Measurements from ENCODE around the gene ZNG1F.
"Not testable (repeated sequence)": the region's sequence is repeated elsewhere in the genome, so short reads cannot be mapped to it uniquely, and the experiment has no call there.

The ZNG1F gene

DNA sequence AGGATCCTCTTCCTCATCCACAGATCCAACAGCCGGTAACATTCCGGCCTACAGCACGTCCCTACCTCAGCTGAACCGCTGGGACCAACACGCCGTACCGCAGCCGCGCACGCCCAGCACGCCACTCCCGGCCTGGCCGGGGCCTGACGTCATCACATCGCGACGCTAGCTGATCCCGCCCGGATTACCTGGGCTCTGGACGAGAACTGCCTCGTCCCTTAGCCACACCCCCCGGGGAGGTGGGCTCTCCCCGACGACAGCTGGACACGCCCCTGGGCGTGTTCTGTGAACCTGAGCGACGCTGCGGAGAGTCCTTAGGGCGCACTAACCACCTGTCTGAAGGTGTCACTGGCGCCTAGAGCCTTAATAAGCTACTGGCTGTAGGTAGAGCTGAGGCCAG is at the start of gene ZNG1F:
TSS of gene ZNG1F (minus strand) at position 101 of the 400 bp plus-strand sequence. CDS start at position 42, 59 bp downstream.
- DNase-seq (ENCODE audit: low read depth in 2 of 3, low spot score in 1 of 3) = not testable (repeated sequence)

DNA sequence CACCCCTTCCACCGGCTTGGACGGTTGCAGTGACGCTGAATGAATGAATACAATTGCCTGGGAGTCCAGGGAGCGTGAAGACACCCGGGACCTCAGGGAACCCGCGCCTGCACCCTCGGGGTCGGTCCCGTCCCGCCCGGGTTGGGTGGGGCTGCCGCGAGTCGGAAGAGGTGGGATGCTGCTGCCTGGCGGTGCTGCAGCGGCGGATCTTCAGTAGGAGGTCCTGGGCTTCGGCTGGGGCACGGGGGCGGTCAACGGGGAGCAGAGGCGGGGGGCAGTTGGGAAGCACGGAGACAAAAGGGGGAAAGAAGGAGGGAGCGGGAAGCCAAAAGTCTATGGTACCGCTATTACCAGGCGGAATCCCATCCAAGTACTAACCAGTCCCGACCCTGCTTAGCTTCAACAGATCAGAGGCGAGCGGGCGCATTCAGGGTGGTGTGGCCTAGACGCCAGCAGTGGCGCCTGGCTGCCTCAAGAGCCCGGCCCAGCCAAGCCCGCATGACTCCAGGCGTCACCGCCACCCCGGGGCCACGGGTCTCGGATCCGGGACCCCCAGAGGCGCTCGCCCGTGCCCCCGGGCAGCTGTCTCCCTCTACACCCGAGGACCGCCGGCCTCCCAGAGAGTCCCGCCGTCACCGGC is 48.1 kb upstream of the ZNG1F start:
- DNase-seq (ENCODE audit: low read depth in 2 of 3, low spot score in 1 of 3) = peak in 2 of 3 donors; percentile 9 to 48

DNA sequence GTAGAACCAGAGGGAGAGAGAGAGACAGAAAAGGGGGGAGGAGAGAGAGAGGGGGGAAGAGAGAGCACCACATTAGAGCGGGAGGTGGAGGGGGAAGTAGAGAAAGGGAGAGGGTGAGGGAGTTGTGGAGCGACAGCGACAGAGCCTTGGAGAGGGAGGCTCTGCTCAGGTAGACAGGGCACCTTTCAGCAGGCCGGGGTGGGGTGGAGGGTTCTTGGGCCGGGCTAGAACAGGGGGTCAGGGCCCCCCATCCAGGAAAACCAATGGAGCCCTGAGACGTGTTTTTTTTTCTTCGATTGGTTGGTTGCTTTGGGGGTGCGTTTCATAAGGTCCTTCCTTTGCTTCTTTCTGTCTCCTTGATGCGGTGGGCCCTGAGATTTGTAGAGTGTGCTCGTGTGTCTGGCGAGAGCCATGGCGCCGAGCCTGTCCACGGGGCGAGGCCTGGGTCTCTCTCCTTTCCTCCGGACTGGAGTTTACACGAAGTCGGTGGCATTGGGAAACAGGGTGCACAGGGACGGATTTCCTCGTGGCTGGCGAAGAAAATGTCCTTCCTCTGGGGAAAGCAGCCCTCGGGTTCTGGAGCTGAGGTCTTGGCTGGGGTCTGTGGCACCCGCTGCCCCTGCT is 47.5 kb upstream of the ZNG1F start:
- not testable (repeated sequence) for DNase-seq (ENCODE audit: low read depth in 2 of 3, low spot score in 1 of 3)

DNA sequence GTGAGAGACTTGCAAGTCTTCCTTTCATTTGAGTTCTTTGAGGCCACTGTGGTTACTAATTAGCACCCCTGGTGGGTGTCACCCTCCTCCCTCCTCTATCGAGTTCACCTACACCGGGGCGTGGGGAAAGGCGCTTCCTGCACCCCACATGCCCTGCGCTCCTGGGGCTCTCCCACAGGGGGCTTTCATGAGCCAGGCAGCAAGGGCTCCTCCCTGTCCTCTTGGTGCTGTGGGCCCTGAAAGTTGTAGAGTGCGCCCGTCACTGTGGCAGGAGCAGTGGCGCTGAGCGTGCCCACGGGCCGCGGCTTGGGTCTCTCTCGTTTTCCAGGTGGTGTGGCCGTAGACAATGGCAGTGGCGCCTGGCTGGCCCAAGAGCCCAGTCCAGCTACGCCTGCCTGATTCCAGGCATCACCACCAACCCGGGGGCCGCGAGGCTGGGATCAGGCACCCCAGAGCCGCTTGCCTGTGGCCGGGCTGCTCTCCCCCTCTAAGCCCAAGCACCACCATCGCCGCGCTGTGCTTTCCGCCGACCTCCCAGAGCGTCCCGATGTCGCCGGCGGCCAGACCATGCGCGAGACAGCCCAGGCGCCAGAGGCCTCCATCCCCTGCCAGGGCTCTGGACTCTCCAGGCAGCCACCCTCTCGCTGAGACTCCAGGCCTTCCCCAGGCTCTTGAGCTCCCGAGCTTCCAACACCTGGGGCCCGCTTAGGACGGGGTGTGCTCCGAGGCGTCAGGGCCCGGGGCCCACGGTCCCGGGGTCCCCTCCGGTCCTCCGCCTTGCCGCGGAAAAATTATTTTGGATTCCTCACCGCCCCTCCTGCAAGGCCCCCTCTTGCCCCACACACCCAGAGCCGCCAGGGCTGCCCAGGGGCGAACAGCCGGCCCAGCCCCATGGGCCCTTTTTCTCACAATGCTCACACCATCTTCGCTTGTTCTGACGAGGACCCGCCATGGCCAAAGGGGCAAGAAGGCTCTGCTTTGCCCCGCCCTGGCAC is 46.0 kb upstream of the ZNG1F start:
- peak in 2 of 3 donors; percentile 17 to 20 for DNase-seq (ENCODE audit: low read depth in 2 of 3, low spot score in 1 of 3)

DNA sequence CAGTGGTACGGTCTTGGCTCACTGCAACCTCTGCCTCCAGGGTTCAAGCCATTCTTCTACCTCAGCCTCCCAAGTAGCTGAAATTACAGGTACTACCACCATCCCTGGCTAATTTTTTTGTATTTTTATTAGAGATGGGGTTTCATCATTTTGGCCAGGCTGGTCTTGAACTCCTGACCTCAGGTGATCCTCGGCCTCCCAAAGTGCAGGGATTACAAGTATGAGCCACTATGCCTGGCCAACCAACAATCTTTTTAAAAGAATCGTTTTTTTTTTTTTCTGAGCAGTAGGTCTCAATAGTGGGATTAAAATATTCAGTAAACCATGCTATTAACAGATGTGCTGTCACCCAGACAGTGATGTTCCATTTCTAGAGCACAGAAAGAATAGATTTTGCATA is 45.1 kb upstream of the ZNG1F start:
- DNase-seq (ENCODE audit: low read depth in 2 of 3, low spot score in 1 of 3) = not testable (repeated sequence)

DNA sequence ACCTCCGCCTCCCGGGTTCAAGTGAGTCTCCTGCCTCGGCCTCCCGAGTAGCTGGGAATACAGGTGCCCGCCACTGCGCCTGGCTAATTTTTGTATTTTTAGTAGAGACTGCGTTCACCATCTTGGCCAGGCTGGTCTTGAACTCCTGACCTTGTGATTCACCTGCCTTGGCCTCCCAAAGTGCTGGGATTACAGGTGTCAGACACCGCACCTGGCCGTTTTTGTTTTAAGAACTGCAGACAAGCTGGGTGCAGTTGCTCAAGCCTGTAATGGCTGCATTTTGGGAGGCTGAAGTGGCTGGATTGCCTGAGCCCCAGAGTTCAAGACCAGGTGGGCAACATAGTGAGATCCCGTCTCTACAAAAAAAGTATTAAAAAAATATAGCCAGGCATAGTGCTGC is 43.2 kb upstream of the ZNG1F start:
- DNase-seq (ENCODE audit: low read depth in 2 of 3, low spot score in 1 of 3) = not testable (repeated sequence)

DNA sequence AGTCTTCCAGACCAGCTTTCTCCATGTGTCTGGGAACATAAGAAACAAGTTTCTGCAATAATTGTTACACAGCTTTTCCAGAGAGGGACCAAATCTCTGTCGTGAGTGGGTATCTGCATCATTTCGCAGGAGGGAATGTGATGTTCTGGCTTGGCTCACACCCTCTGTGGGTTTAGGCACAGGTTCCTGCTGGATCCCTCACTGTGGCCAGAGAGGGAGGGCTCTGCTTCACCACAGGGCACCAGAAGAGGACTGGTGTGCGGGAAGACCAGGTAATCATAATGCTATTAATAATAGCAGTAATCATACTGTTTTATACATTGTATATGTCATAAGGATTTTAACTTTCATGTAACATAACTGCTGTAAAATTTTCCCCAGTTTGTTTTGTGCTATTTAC is 41.3 kb upstream of the ZNG1F start:
- DNase-seq (ENCODE audit: low read depth in 2 of 3, low spot score in 1 of 3) = not testable (repeated sequence)

DNA sequence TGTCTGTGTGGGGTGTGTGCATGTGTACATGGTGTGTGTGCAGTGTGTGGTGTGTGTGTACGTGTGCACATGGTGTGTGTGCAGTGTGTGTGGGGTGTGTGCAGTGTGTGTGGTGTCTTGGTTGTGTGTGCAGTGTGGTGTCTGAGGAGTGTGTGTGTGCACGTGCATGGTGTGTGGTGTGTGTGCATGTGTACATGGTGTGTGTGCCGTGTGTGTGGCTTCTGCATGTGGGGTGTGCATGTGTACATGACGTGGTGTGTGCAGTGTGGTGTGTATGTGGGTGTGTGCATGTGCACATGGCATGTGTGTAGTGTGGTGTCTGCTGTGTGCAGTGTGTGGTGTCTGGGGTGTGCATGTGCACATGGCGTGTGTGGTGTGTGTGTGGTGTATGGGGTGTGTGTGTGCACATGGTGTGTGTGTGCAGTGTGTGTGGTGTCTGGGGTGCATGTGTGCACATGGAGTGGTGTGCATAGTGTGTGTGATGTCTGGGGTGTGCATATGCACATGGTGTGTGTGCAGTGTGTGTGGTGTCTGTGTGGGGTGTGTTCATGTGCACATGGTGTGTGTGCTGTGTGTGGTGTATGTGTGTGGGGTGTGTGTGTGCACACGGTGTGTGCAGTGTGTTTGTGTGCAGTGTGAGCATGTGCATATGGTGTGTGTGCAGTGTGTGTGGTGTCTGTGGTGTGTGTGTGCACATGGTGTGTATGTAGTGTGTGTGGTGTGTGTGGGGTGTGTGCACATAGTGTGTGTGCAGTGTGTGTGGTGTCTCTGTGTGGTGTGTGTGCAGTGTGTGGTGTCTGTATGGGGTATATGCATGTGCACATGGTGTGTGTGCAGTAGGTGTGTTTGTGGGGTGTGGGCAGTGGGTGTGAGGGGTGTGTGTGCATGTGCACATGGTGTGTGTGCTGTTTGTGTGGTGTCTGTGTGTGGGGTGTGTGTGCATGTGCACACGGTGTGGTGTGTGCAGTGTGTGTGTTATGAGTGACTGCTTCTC is 40.6 kb upstream of the ZNG1F start:
- DNase-seq (ENCODE audit: low read depth in 2 of 3, low spot score in 1 of 3) = no peak

DNA sequence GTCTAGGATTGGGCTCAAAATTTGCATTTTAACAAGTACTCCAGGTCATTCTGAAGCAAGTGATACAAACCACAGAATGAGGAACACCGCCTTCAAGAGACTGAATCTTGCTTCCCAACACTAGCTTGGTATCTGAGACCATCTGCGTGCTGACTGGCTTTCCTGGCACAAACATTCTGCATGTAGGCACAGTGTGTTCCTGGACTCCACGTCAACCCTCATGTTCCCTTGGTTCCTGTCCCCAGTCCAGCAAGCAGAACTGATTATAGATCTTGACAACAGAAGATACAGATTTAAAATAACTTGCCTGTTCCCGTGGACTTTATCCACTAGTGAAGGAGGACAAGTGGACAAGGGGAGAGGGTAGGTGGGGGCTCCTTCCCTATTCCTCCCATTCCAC is 30.7 kb upstream of the ZNG1F start:
- DNase-seq (ENCODE audit: low read depth in 2 of 3, low spot score in 1 of 3) = not testable (repeated sequence)

DNA sequence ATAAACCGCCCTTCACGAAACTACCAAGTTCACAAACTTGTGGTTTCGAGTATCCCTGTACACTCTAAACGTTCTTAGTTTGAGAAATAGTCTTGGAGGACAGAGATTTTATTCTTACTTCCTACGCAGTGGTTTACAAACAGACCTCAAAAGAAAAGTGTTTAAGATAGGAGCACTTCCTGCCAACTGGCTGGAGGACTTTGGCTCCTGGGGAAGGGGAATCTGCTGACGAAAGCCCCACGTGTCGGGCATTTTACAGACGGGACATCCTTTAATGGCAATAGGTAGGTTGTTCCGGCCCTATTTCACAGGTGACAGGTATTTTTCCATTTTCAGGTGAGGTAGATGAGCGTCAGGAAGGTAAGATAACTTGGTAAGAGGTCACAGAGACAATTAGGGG is 678 bp downstream of the ZNG1F start:
- DNase-seq (ENCODE audit: low read depth in 2 of 3, low spot score in 1 of 3) = not testable (repeated sequence)

DNA sequence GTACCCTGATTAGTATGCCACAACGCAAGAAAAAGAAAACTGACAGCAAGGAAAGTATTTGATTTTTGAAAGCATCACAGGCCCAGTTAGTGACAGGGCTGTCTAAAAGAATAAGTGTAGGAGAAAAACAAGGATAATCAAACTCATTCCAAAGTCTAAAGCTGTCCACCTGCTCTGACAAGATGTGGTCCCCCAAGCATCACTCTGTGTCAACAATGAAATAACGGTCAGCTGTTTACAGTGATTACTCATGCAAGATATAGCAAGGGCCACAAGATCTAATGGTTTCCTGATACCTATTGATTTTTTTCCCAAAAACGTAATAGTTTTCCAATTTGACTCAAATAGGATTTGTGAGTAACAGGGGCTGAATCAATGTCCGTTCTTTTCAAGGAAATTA is 14.1 kb downstream of the ZNG1F start:
- DNase-seq (ENCODE audit: low read depth in 2 of 3, low spot score in 1 of 3) = not testable (repeated sequence)

DNA sequence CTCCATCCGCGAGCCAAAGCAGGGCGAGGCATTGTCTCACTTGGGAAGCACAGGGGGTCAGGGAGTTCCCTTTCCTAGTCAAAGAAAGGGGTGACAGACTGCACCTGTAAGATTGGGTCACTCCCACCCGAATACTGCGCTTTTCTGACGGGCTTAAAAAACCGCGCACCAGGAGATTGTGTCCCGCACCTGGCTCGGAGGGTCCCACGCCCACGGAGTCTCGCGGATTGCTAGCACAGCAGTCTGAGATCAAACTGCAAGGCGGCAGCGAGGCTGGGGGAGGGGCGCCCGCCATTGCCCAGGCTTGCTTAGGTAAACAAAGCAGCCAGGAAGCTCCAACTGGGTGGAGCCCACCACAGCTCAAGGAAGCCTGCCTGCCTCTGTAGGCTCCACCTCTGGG is 39.0 kb downstream of the ZNG1F start:
- DNase-seq (ENCODE audit: low read depth in 2 of 3, low spot score in 1 of 3) = not testable (repeated sequence)

DNA sequence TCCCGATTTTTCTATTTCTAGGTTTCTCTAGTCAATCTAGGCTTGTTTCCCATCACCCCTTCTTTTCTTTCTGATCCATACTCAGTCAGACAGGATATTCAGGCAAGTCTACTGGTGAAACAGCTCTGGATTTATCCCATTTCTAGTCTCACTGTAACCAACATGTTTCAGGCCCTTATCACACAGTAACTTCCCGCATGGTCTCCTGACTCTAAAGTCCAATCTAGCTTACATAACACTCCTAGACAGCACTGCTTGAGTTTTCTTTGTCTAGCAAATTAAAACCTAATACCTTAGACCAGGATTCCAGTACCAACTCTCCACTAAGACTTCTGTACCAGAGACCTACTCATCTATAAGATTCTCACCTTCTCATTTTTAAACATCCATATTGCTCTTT is 47.2 kb downstream of the ZNG1F start:
- not testable (repeated sequence) for DNase-seq (ENCODE audit: low read depth in 2 of 3, low spot score in 1 of 3)

DNA sequence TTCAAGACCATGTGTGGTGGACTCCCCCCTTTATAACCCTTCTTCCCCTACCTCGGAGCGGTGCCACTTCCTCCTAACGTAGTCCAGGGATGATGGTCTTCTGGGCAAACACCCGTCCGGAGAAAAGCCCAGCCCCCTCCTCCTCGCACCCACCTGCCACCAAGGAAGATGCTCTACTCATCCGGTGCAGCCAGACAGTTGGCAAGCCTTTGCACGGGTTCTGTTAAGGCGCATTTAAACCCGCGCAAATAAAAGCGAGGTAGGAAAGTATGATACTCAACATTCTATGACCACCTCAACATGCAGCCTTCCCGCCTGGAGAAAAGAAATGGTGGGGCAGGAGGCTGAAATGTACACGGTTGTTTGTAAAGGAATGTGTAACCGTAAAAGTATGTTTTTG is 60.5 kb downstream of the ZNG1F start, which contains the start of gene FOXD4L6:
TSS of gene FOXD4L6 (minus strand) at position 101 of the 400 bp plus-strand sequence. CDS start 298 bp downstream, outside the sequence.
- DNase-seq (ENCODE audit: low read depth in 2 of 3, low spot score in 1 of 3) = not testable (repeated sequence)

DNA sequence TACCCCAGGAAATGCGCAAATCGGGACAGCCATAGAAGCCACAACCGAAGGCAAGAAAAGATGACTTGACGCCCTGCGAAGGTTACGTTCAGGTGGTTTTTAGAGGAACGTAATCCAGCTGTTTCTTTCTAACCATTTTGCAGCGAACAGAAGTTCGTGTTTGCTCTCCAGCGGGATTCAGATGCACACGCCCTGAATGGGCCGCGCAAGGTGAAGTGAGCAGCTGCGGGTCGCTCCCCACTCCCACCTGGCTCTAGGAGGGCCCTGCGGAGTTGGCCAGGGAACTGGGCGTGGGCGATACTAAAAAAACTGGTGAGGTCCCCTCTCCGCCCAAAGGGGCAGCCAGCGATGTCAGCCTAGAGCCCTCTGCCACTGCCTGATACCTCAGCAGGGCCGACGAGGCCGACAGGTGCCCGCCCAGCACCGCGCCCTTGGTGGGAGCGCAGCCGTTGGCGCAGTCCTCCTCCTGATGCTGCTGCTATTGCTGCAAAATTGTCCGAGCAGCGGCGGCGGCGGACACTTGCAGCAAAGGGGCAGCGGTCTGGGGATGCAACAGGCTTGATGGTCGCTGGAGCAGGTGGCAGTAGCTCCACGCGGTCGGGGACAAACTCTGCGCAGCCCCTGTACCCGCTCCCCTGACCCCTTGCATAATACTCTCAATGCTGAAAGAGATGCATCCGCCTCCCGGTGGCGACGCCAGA is 62.2 kb downstream of the ZNG1F start:
- DNase-seq (ENCODE audit: low read depth in 2 of 3, low spot score in 1 of 3) = not testable (repeated sequence)

DNA sequence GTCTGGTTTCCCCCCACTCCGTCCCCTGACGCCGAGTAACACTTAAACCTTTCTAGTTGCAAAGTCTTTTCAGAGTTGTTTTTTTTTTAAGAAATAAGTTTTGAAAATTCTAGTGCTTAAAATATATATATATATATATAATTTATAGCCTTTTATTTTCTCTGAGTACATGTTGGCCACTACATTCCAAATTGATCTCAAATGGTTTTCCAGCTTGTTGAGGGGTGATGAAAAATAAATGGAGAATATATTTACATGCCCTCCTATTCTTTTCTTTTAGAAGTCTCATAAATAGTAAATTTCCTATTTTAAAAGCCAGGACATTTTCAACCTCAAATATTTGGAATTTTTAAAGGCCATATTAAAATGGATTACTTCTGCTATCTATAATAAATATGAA is 63.2 kb downstream of the ZNG1F start:
- not testable (repeated sequence) for DNase-seq (ENCODE audit: low read depth in 2 of 3, low spot score in 1 of 3)

DNA sequence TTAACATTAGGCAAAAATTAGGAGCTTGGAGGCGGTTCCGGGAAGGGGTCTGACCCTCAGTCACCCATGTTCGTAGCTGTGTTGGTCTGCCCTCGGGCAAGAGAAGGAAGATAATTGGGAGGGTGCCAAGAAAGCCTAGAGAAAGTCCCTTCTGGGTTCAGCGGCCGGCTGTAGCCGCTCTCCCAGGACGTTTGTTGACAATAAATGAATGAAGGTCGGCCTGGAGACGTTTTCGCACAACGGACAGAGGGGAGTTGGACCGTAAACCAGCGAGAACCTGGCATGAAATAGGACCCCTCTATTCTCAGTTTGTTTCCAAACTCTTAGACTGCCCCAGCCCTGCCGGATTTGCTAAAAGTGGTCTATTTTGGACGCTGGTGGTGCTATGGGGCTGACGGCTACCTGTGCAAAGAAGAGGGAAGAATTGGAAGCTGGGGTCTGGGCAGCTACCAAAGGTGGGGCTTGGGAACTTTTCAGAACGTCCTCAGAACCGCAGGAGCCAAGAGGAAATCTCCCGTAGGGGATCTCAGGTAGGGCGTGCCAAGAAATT is 63.9 kb downstream of the ZNG1F start:
- DNase-seq (ENCODE audit: low read depth in 2 of 3, low spot score in 1 of 3) = not testable (repeated sequence)

DNA sequence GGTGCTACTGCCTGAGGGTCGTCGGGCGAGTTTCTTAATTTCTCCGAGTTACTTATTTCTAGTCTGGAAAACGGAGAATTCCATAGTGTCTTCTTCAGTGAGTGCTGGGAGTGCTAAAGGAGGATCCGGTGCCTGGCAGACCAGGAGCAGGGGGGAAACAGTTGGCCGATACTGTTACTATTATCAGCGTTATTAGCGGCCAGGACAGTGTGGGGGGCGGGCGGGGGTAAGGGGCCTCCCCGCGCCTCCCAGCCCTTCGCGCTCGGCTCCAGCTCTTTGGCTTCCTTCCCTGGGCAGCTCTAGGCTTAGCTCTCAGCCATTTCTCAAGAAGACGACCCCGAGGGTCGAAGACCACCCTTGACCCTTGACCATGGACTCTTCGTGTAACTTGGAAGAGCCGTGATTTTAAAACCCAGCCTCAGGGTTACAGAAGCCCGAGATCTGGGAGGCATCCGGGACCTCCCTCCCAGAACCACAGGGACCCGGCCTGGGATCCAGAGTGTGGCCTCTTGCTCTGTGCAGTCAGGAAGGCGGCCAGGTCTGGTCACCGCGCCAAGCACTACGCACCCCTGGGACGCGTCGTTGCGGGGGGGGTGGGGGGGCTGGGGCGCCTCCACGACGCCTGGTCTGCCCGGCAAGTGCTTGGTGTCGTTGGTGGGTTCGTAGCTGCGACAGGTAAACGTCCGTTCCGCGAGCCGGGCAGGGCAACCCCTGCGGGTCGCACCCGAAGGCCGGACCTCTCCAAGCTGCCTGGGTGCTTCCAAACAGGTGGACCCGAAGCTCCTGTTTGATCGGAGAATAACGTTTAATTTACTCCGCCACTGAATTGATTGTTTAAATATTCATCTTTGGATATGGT is 64.6 kb downstream of the ZNG1F start:
- not testable (repeated sequence) for DNase-seq (ENCODE audit: low read depth in 2 of 3, low spot score in 1 of 3)
